ENCODE results near the gene OLFM4. TPM values are rescaled to one million over a fixed set of nuclear protein-coding genes. Genes with fewer than 3 reads are reported as not detected.

The OLFM4 gene
- total and polyA plus RNA-seq, 4 donors, result 0.34 to 18.1 (median 3.2) TPM

DNA sequence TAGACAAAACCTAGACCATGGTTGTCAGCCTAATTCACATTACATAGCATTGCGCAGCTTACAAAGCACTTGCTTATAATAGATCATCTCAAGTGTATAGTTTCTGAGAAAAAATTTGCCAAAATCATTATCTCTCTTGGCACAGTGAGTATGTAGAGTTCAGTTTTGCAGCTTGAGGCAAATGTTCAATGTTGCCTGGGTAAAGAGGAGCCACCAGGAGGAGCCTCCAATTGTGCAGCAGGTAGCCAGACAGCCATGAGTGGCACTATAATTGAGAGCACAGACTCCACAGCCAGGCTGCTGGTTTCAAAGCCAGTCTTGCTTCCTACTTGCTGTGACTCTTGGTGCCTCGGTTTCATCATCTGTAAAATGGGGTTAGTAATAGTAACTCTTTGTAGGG, 24.0 kb upstream of the OLFM4 start:
- 81 to 91% methylated on average over 2 of the region's 2 CpGs for WGBS, 2 donors
- H3K27me3 ChIP-seq (ENCODE audit: control insufficient read depth in 3 of 3, insufficient read depth in 3 of 3, low read length in 2 of 3), result no peaks in the 10 kb centered on the region
- TF ChIP-seq, protein P1, sequence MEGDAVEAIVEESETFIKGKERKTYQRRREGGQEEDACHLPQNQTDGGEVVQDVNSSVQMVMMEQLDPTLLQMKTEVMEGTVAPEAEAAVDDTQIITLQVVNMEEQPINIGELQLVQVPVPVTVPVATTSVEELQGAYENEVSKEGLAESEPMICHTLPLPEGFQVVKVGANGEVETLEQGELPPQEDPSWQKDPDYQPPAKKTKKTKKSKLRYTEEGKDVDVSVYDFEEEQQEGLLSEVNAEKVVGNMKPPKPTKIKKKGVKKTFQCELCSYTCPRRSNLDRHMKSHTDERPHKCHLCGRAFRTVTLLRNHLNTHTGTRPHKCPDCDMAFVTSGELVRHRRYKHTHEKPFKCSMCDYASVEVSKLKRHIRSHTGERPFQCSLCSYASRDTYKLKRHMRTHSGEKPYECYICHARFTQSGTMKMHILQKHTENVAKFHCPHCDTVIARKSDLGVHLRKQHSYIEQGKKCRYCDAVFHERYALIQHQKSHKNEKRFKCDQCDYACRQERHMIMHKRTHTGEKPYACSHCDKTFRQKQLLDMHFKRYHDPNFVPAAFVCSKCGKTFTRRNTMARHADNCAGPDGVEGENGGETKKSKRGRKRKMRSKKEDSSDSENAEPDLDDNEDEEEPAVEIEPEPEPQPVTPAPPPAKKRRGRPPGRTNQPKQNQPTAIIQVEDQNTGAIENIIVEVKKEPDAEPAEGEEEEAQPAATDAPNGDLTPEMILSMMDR (IDR thresholded peaks at IDR 0.05; ENCODE audit: control extremely low read depth, extremely low read depth), result no peak
- no peak overlapping the region for H3K9ac ChIP-seq (ENCODE audit: insufficient read depth in 1 of 2, low read length in 2 of 2)
- H3K9me3 ChIP-seq (ENCODE audit: control insufficient read depth in 4 of 4, insufficient read depth in 3 of 4, low read length in 3 of 4), result peaks cover 0 to 5% (median 0%) of the 10 kb centered on the region in 4 donors
- no peak overlapping the region for H3K27ac ChIP-seq (ENCODE audit: low read depth in 1 of 2, low read length in 1 of 2)
- DNase-seq (no peak), ATAC-seq (ENCODE audit: insufficient read depth, low FRiP score) (no peak)
- H3K4me3 ChIP-seq, result no peak overlapping the region
- H3K36me3 ChIP-seq (ENCODE audit: control insufficient read depth in 4 of 4, insufficient read depth in 4 of 4, low read length in 4 of 4), result no peaks in the 10 kb centered on the region
- no peaks in the 10 kb centered on the region for H3K4me1 ChIP-seq (ENCODE audit: control insufficient read depth in 5 of 5, insufficient read depth in 5 of 5, low read length in 5 of 5)

DNA sequence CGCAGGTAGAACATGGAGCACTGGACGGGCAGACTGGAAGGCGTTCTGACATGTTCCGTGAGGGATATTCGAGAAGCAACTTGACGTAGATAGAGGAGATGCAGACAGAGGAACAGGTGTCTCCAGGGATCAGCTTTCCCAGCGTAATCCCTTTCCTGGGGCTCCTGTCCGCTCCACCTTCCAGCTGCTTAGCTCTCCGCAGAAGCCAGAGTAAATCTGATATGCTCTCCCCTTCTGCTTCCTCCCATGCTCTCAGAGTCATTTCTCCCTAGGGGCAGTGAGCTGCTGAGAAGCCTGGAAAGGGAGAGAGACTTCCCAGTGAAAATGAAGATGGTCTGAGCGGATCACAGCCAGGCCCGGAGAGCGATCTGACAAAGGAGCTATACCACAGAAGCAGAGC, 23.0 kb upstream of the OLFM4 start:
- H3K9ac ChIP-seq (ENCODE audit: insufficient read depth in 1 of 2, low read length in 2 of 2), result no peak overlapping the region
- no peaks in the 10 kb centered on the region for H3K27me3 ChIP-seq (ENCODE audit: control insufficient read depth in 3 of 3, insufficient read depth in 3 of 3, low read length in 2 of 3)
- H3K36me3 ChIP-seq (ENCODE audit: control insufficient read depth in 4 of 4, insufficient read depth in 4 of 4, low read length in 4 of 4), result no peaks in the 10 kb centered on the region
- peaks cover 0 to 4% (median 0%) of the 10 kb centered on the region in 4 donors for H3K9me3 ChIP-seq (ENCODE audit: control insufficient read depth in 4 of 4, insufficient read depth in 3 of 4, low read length in 3 of 4)
- no peak overlapping the region for H3K27ac ChIP-seq (ENCODE audit: low read depth in 1 of 2, low read length in 1 of 2)
- 92 to 94% methylated on average over 12 of the region's 12 CpGs for WGBS, 2 donors
- TF ChIP-seq, protein P1 (IDR thresholded peaks at IDR 0.05; ENCODE audit: control extremely low read depth, extremely low read depth), result no peak
- no peak for ATAC-seq (ENCODE audit: insufficient read depth, low FRiP score)
- H3K4me1 ChIP-seq (ENCODE audit: control insufficient read depth in 5 of 5, insufficient read depth in 5 of 5, low read length in 5 of 5), result no peaks in the 10 kb centered on the region
- no peak overlapping the region for H3K4me3 ChIP-seq
- DNase-seq, result no peak

DNA sequence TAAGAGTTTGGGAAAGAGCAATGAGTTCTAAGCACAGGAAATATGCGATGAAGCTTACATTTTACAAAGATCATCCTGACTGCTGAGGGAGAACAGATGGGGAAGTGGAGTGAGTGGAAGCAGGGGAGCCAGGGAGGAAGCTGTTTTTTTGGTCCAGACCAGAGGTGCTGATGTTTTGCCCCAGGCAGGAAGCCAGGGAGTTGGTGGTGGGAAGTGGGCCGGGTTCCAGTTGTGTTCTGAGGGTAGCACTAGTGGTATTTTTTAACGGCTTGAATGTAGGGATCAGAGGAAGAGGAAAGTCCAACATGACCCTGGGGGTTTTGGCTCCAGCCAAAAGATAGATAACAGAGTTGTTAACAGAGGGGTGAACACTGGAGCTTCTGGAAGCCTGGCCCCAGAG, 20.7 kb upstream of the OLFM4 start:
- Histone ChIP-seq H3K36me3 (ENCODE audit: control insufficient read depth in 4 of 4, insufficient read depth in 4 of 4, low read length in 4 of 4) (no peaks in the 10 kb centered on the region), H3K4me1 (ENCODE audit: control insufficient read depth in 5 of 5, insufficient read depth in 5 of 5, low read length in 5 of 5) (no peaks in the 10 kb centered on the region), H3K27me3 (ENCODE audit: control insufficient read depth in 3 of 3, insufficient read depth in 3 of 3, low read length in 2 of 3) (no peaks in the 10 kb centered on the region), H3K4me3 (no peak overlapping the region), H3K27ac (ENCODE audit: low read depth in 1 of 2, low read length in 1 of 2) (no peak overlapping the region), H3K9me3 (ENCODE audit: control insufficient read depth in 4 of 4, insufficient read depth in 3 of 4, low read length in 3 of 4) (peaks cover 0 to 2% (median 0%) of the 10 kb centered on the region in 4 donors), H3K9ac (ENCODE audit: insufficient read depth in 1 of 2, low read length in 2 of 2) (no peak overlapping the region)
- 12 to 27% methylated on average over 3 of the region's 3 CpGs for WGBS, 2 donors
- TF ChIP-seq, protein P1 (IDR thresholded peaks at IDR 0.05; ENCODE audit: control extremely low read depth, extremely low read depth), result no peak
- DNase-seq (peak; percentile 14 to 26 (median 23)), ATAC-seq (ENCODE audit: insufficient read depth, low FRiP score) (no peak)
